ENCODE measurements around the gene SCYGR2.

DNA sequence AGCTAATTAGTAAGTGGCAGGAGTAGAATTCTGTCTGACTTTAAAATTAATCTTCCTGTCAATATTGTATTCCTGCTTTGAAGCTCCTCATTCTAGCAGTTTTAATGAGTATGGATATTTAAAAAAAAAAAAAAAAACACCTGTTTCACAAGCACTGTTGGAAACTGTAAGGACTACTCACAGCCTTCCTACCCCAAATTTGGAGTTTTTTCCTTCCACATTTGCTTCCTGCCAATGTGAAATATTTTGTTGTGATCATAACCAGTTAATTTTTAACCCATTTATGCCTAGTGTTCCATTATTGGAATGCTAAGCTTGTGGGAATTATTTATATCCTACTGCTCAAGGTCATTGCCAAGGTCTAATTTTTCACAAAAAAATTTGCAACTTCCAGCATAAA is 36.1 kb upstream of the SCYGR2 start:
- TF ChIP-seq, protein P1, sequence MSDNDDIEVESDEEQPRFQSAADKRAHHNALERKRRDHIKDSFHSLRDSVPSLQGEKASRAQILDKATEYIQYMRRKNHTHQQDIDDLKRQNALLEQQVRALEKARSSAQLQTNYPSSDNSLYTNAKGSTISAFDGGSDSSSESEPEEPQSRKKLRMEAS (IDR thresholded peaks at IDR 0.05) = no peak
- TF ChIP-seq SP1 (IDR thresholded peaks at IDR 0.05) = no peak

All from liver (tissue), 2 donors.